HG03097 (cell line): Measurements from ENCODE around the gene GPC4.
"Not testable (repeated sequence)": the region's sequence is repeated elsewhere in the genome, so short reads cannot be mapped to it uniquely, and the experiment has no call there.

Experiments used
- ATAC-seq: cut with Tn5 transposase; IDR thresholded peaks from one replicate; pipeline ENCODE4 v1.9.1; 2021; ENCODE audit not compliant: unreplicated experiment, low FRiP score

Gene GPC4

GRCh38 chrX:133308499-133308897 lies 106.8 kb downstream of the GPC4 start:
- no peak for ATAC-seq

- no peak for ATAC-seq
These were observed 107.4 kb downstream of the GPC4 start for GRCh38 chrX:133307637-133308498.

- ATAC-seq, result no peak
These were observed 108.2 kb downstream of the GPC4 start for GRCh38 chrX:133307094-133307493.

- ATAC-seq, result no peak
These were observed 109.0 kb downstream of the GPC4 start for GRCh38 chrX:133306316-133306715.

GRCh38 chrX:133305348-133305747 lies 109.9 kb downstream of the GPC4 start:
- ATAC-seq, result no peak

GRCh38 chrX:133302775-133303445 lies 112.4 kb downstream of the GPC4 start:
- ATAC-seq, result no peak

GRCh38 chrX:133300591-133300990 lies 114.7 kb downstream of the GPC4 start:
- ATAC-seq, result no peak

GRCh38 chrX:133297284-133297683 lies 118.0 kb downstream of the GPC4 start:
- no peak for ATAC-seq

- ATAC-seq, result no peak
These were observed 121.2 kb downstream of the GPC4 start for GRCh38 chrX:133294126-133294525.

- ATAC-seq, result no peak
These were observed 125.2 kb downstream of the GPC4 start for GRCh38 chrX:133290076-133290475.

GRCh38 chrX:133287860-133288259 lies 127.4 kb downstream of the GPC4 start:
- ATAC-seq, result no peak

- ATAC-seq, result no peak
These were observed 129.9 kb downstream of the GPC4 start for GRCh38 chrX:133285341-133285740.

- ATAC-seq, result not testable (repeated sequence)
These were observed 136.1 kb downstream of the GPC4 start for GRCh38 chrX:133279112-133279730.

- no peak for ATAC-seq
These were observed 142.1 kb downstream of the GPC4 start for GRCh38 chrX:133273180-133273579.

- ATAC-seq, result no peak
These were observed 146.1 kb downstream of the GPC4 start for GRCh38 chrX:133269168-133269567.

GRCh38 chrX:133267621-133268020 lies 147.7 kb downstream of the GPC4 start:
- ATAC-seq, result no peak

GRCh38 chrX:133265331-133265730 lies 150.0 kb downstream of the GPC4 start:
- ATAC-seq, result no peak

GRCh38 chrX:133258481-133258880 lies 156.8 kb downstream of the GPC4 start:
- no peak for ATAC-seq

- no peak for ATAC-seq
These were observed 160.6 kb downstream of the GPC4 start for GRCh38 chrX:133254666-133255065.

GRCh38 chrX:133251204-133251603 lies 164.1 kb downstream of the GPC4 start:
- no peak for ATAC-seq
